Ovary (tissue), 9 donors: ENCODE measurements around the gene ALDH1A1. TPM values are rescaled to one million over a fixed set of nuclear protein-coding genes. Genes with fewer than 3 reads are reported as not detected.

Experiments
- DNase-seq, 5 donors: peaks; one replicate each; pipeline ENCODE4 v3.0.0-alpha.2; 2019 to 2020
- H3K27ac ChIP-seq, 2 donors: fragments of 200-600 bp; one replicate each; pipeline versions ENCODE4 v1.5.1 to v1.8.0; 2019 to 2022
- H3K27me3 ChIP-seq: fragments of 200-600 bp; one replicate; pipeline ENCODE4 v1.8.0; 2022
- H3K36me3 ChIP-seq: fragments of 200-600 bp; sonication (generic); one replicate; pipeline ENCODE4 v1.5.1; 2019
- H3K4me1 ChIP-seq: one replicate; pipeline ENCODE4 v1.8.1; 2013; ENCODE audit warnings: mild to moderate bottlenecking, moderate library complexity; ENCODE audit not compliant: insufficient read depth
- H3K4me3 ChIP-seq: fragments of 200-600 bp; sonication (generic); one replicate; pipeline ENCODE4 v1.5.1; 2017
- H3K9me3 ChIP-seq, 2 donors: fragments of 200-600 bp in 1 of 2; sonication (generic) in 1 of 2; one replicate each; pipeline versions ENCODE4 v1.5.1 to v1.8.1; 2013 to 2019; ENCODE audit warnings: mild to moderate bottlenecking in 1 of 2, moderate library complexity in 1 of 2
- CTCF ChIP-seq, 3 donors: fragments of 450-650 bp in 2 of 3; fragments of 200-600 bp in 1 of 3; IDR thresholded peaks; one replicate each; pipeline versions ENCODE4 v1.5.1 to v1.8.0; 2016 to 2022; ENCODE audit warnings: antibody characterized with exemption in 3 of 3, mild to moderate bottlenecking in 1 of 3
- EP300 ChIP-seq: sonication (generic); formaldehyde crosslinking; IDR thresholded peaks from one replicate; pipeline ENCODE4 v1.6.1; 2017; ENCODE audit warnings: antibody characterized with exemption
- POLR2A ChIP-seq: fragments of 450-650 bp; IDR thresholded peaks from one replicate; pipeline ENCODE4 v1.6.1; 2017; ENCODE audit warnings: antibody characterized with exemption, mild to moderate bottlenecking, moderate library complexity
- WGBS, 3 donors: extraction: QIAGEN DNeasy Blood & Tissue Kit in 1 of 3; methylation state at CpG; one replicate each; pipeline versions ENCODE4 v1.1.5 to v1.1.7; 2013 to 2017; 5-methylcytosine and 5-hydroxymethylcytosine counted together
- intact Hi-C, 4 donors: fragments of 100-400 bp; cut with DNase I; formaldehyde crosslinking; loops; one replicate each; pipeline versions ENCODE4 v1.11.0 to v1.15.1; 2022 to 2023
- polyA plus RNA-seq, 2 donors: library from polyadenylated mRNA; stranded (reverse); fragments of 200-250 nt in 1 of 2; fragments of 350-450 nt in 1 of 2; fragmentation: Illumina TruSeq in 1 of 2; extraction: RNeasy Lipid Tissue Mini Kit (QIAGEN cat#74804) in 1 of 2; gene quantifications; one replicate each; pipeline ENCODE4 v1.2.3, GENCODE V29; 2013 to 2014
- total RNA-seq, 7 donors: library from RNA; depleted of rRNA in 2 of 7; stranded (reverse); fragments of >200 nt in 2 of 7; fragmentation: NEBNext Ultra II Directional in 3 of 7; extraction: Animal tissue kit (Norgen Biotek cat#: 25700) in 3 of 7; gene quantifications; one replicate each; pipeline versions ENCODE4 v1.1.0 to v1.2.4, GENCODE V29; 2016 to 2023
- donor health status: DM: no; HTN: no; CAD: no; lungs with moderate emphysema.
- donor health status: DM: no; HTN: no; CAD: no.
- donor health status: Bipolar disorder and iron deficiency.
- donor health status: DM: yes; HTN: yes; CAD: no.
- donor health status: DM: no; HTN: no; CAD: no.
- donor health status: DM: yes; HTN: yes; CAD: no.

Gene ALDH1A1
- total and polyA plus RNA-seq, 9 donors = 116 to 301 (median 184) TPM

- Histone ChIP-seq H3K4me1 (peaks cover 10% of the 10 kb centered on the region), H3K4me3 (no peak overlapping the region), H3K27ac (no peak overlapping the region), H3K9me3 (no peaks in the 10 kb centered on the region), H3K27me3 (no peaks in the 10 kb centered on the region), H3K36me3 (no peaks in the 10 kb centered on the region)
- intact Hi-C loops = loop anchor here in 3 of 4 donors (5.0 to 10.0 kb wide), 4 partner anchors 169 to 229 kb away; no protein-coding TSS in a partner anchor
- 82 to 83% (median 83%) methylated on average over 5 of the region's 5 CpGs for WGBS, 3 donors
- no peak for DNase-seq
- TF ChIP-seq CTCF (IDR thresholded peaks at IDR 0.05) = no peak
- no peak for TF ChIP-seq POLR2A
- no peak for TF ChIP-seq EP300
These were observed 96.8 kb downstream of the ALDH1A1 start for GRCh38 chr9:72855890-72856523.

GRCh38 chr9:72855321-72855720 lies 97.5 kb downstream of the ALDH1A1 start:
- intact Hi-C loops = loop anchor here in 3 of 4 donors (5.0 to 10.0 kb wide), 4 partner anchors 169 to 229 kb away; no protein-coding TSS in a partner anchor
- 93 to 99% (median 94%) methylated on average over 1 of the region's 1 CpG for WGBS, 3 donors

More at GRCh38 chr9:72855321-72855720, 97.5 kb downstream of the ALDH1A1 start:
- Histone ChIP-seq H3K36me3 (no peaks in the 10 kb centered on the region), H3K4me1 (peaks cover 10% of the 10 kb centered on the region), H3K27me3 (no peaks in the 10 kb centered on the region), H3K4me3 (no peak overlapping the region), H3K9me3 (no peaks in the 10 kb centered on the region), H3K27ac (no peak overlapping the region)
- TF ChIP-seq POLR2A (no peak), CTCF (IDR thresholded peaks at IDR 0.05) (no peak), EP300 (no peak)
- DNase-seq = no peak

Other genes with a start within 250 kb of the ALDH1A1 start
- 100 to 1,000 TPM in 3 of 7 donors, 10 to 100 TPM in 4; 67.5 to 472 (median 93.5) TPM for gene ANXA1, start 198.8 kb upstream of the ALDH1A1 start, total RNA-seq
- gene ANXA1, start 198.8 kb upstream of the ALDH1A1 start, polyA plus RNA-seq = 100 to 1,000 TPM; 118 to 141 TPM